Upper lobe of right lung (tissue), 1 donor: ENCODE data around the gene MYOCD. TPM values are rescaled to one million over a fixed set of nuclear protein-coding genes. Genes with fewer than 3 reads are reported as not detected.

ENCODE experiments used
- ATAC-seq: fragments of 200-7000 bp; cut with Tn5 transposase; one replicate; pipeline ENCODE4 v1.9.1; 2020; ENCODE audit warnings: mild to moderate bottlenecking, moderate library complexity
- DNase-seq: peaks from one replicate; pipeline ENCODE4 v3.0.0-alpha.2; 2020
- H3K27ac ChIP-seq: fragments of 200-600 bp; one replicate; pipeline ENCODE4 v1.8.0; 2022
- H3K27me3 ChIP-seq: fragments of 200-600 bp; one replicate; pipeline ENCODE4 v1.8.0; 2022; ENCODE audit warnings: mild to moderate bottlenecking
- H3K36me3 ChIP-seq: fragments of 200-600 bp; one replicate; pipeline ENCODE4 v1.8.0; 2022
- H3K4me1 ChIP-seq: fragments of 200-600 bp; one replicate; pipeline ENCODE4 v1.8.0; 2022
- H3K4me3 ChIP-seq: fragments of 200-600 bp; one replicate; pipeline ENCODE4 v1.8.0; 2022; ENCODE audit warnings: mild to moderate bottlenecking
- H3K9me3 ChIP-seq: fragments of 200-600 bp; one replicate; pipeline ENCODE4 v1.8.0; 2022
- CTCF ChIP-seq: fragments of 200-600 bp; IDR thresholded peaks from one replicate; pipeline ENCODE4 v1.8.0; 2022; ENCODE audit warnings: antibody characterized with exemption
- intact Hi-C: fragments of 100-400 bp; cut with DNase I; formaldehyde crosslinking; loops from one replicate; pipeline ENCODE4 v1.11.0; 2022
- total RNA-seq: library from RNA; stranded (reverse); fragmentation: NEBNext Ultra II Directional; extraction: Animal tissue kit (Norgen Biotek cat#: 25700); gene quantifications from one replicate; pipeline ENCODE4 v1.2.1, GENCODE V29; 2021
- donor health status: DM: no; HTN: yes; CAD: no; lungs with severe emphysema.

MYOCD gene
- total RNA-seq, 1 donor from 2014 or later, result 4.1 TPM

- no peaks in the 10 kb centered on the region for H3K9me3 ChIP-seq
- no peak overlapping the region for H3K27ac ChIP-seq
- no peaks in the 10 kb centered on the region for H3K36me3 ChIP-seq
- ATAC-seq (no peak), DNase-seq (no peak)
- intact Hi-C loops, result no loop called here
- no peak overlapping the region for H3K4me3 ChIP-seq
- peaks cover 6% of the 10 kb centered on the region for H3K4me1 ChIP-seq
- no peaks in the 10 kb centered on the region for H3K27me3 ChIP-seq
- no peak for TF ChIP-seq CTCF
Measured at GRCh38 chr17:12734926-12735325, 69.2 kb downstream of the MYOCD start.

GRCh38 chr17:12735517-12735916, 69.8 kb downstream of the MYOCD start:
- no peaks in the 10 kb centered on the region for H3K36me3 ChIP-seq
- no peak for ATAC-seq
- H3K4me1 ChIP-seq, result peaks cover 6% of the 10 kb centered on the region
- intact Hi-C loops, result no loop called here
- TF ChIP-seq CTCF, result no peak
- no peaks in the 10 kb centered on the region for H3K9me3 ChIP-seq
- H3K27me3 ChIP-seq, result no peaks in the 10 kb centered on the region
- DNase-seq, result no peak
- no peak overlapping the region for H3K4me3 ChIP-seq
- H3K27ac ChIP-seq, result no peak overlapping the region

- DNase-seq, result no peak
- Histone ChIP-seq H3K36me3 (no peaks in the 10 kb centered on the region), H3K27me3 (no peaks in the 10 kb centered on the region), H3K9me3 (no peaks in the 10 kb centered on the region), H3K4me1 (no peaks in the 10 kb centered on the region), H3K27ac (no peak overlapping the region), H3K4me3 (no peak overlapping the region)
- no peak for ATAC-seq
- intact Hi-C loops, result no loop called here
- no peak for TF ChIP-seq CTCF
Measured at GRCh38 chr17:12736526-12736925, 70.8 kb downstream of the MYOCD start.

GRCh38 chr17:12737740-12738469, 72.2 kb downstream of the MYOCD start:
- intact Hi-C loops, result no loop called here
- H3K4me3 ChIP-seq, result no peak overlapping the region
- no peak for ATAC-seq
- peaks cover 11% of the 10 kb centered on the region for H3K4me1 ChIP-seq
- no peak overlapping the region for H3K27ac ChIP-seq
- DNase-seq, result no peak
- no peaks in the 10 kb centered on the region for H3K9me3 ChIP-seq
- TF ChIP-seq CTCF, result no peak
- H3K36me3 ChIP-seq, result no peaks in the 10 kb centered on the region
- H3K27me3 ChIP-seq, result no peaks in the 10 kb centered on the region

GRCh38 chr17:12738624-12739023, 72.9 kb downstream of the MYOCD start:
- Histone ChIP-seq H3K9me3 (no peaks in the 10 kb centered on the region), H3K4me3 (no peak overlapping the region), H3K4me1 (peaks cover 11% of the 10 kb centered on the region), H3K27ac (no peak overlapping the region), H3K27me3 (no peaks in the 10 kb centered on the region), H3K36me3 (no peaks in the 10 kb centered on the region)
- ATAC-seq (no peak), DNase-seq (no peak)
- TF ChIP-seq CTCF, result no peak
- intact Hi-C loops, result no loop called here

- no peak overlapping the region for H3K4me3 ChIP-seq
- ATAC-seq, result no peak
- no peak overlapping the region for H3K27ac ChIP-seq
- H3K36me3 ChIP-seq, result no peaks in the 10 kb centered on the region
- no peak for DNase-seq
- peaks cover 11% of the 10 kb centered on the region for H3K4me1 ChIP-seq
- intact Hi-C loops, result no loop called here
- no peaks in the 10 kb centered on the region for H3K27me3 ChIP-seq
- H3K9me3 ChIP-seq, result no peaks in the 10 kb centered on the region
- TF ChIP-seq CTCF, result no peak
Measured at GRCh38 chr17:12739500-12739899, 73.8 kb downstream of the MYOCD start.
